Measurements from ENCODE around the gene WASL.

The WASL gene

DNA sequence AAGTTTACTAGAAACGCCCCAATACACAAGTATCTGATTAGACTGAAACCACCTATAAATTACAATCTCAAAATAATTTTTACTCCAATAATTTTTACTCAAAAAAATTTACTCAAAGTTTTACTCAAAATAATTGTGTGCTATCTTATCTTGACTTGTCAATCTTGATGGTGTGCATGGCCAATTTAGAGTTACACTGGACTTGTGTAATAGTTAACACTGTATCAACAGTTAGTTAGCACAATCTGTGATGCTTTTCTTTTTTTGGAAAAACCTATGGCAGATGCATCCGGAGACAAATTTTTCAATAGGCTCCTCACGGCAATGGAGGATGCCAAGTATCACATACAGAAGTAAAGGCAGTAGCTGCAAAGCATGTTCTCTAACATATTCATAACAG lies 68.2 kb downstream of the WASL start:
- Histone ChIP-seq H3K4me2 (ENCODE audit: low read length) (no peak overlapping the region), H3F3A (ENCODE audit: insufficient read depth, low read length) (no peaks in the 10 kb centered on the region), H3K27ac (ENCODE audit: low read depth, low read length, poor library complexity, severe bottlenecking) (no peak overlapping the region), H2AFZ (ENCODE audit: low read length) (no peak overlapping the region), H3K4me1 (ENCODE audit: insufficient read depth, low read length, severe bottlenecking) (no peaks in the 10 kb centered on the region), H3K36me3 (ENCODE audit: insufficient read depth, low read length) (peaks cover 4% of the 10 kb centered on the region; the same call in 1 of the 2 replicates), H3K4me3 (ENCODE audit: low read depth, low read length, poor library complexity, severe bottlenecking) (no peak overlapping the region), H4K20me1 (ENCODE audit: insufficient read depth, low read length) (no peaks in the 10 kb centered on the region), H3K9ac (ENCODE audit: low read length) (no peak overlapping the region), H3K9me2 (ENCODE audit: low read depth, low read length) (no peaks in the 10 kb centered on the region), H3K79me2 (ENCODE audit: insufficient read depth, low read length) (no peaks in the 10 kb centered on the region), H3K9me3 (ENCODE audit: low read length) (no peaks in the 10 kb centered on the region), H3K27me3 (ENCODE audit: insufficient read depth, low read length) (no peaks in the 10 kb centered on the region)
- TF ChIP-seq, protein P1, sequence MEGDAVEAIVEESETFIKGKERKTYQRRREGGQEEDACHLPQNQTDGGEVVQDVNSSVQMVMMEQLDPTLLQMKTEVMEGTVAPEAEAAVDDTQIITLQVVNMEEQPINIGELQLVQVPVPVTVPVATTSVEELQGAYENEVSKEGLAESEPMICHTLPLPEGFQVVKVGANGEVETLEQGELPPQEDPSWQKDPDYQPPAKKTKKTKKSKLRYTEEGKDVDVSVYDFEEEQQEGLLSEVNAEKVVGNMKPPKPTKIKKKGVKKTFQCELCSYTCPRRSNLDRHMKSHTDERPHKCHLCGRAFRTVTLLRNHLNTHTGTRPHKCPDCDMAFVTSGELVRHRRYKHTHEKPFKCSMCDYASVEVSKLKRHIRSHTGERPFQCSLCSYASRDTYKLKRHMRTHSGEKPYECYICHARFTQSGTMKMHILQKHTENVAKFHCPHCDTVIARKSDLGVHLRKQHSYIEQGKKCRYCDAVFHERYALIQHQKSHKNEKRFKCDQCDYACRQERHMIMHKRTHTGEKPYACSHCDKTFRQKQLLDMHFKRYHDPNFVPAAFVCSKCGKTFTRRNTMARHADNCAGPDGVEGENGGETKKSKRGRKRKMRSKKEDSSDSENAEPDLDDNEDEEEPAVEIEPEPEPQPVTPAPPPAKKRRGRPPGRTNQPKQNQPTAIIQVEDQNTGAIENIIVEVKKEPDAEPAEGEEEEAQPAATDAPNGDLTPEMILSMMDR (IDR thresholded peaks at IDR 0.05; ENCODE audit: low read length) = no peak
- TF ChIP-seq EZH2 (IDR thresholded peaks at IDR 0.05; ENCODE audit: borderline replicate concordance, low read length) = no peak

DNA sequence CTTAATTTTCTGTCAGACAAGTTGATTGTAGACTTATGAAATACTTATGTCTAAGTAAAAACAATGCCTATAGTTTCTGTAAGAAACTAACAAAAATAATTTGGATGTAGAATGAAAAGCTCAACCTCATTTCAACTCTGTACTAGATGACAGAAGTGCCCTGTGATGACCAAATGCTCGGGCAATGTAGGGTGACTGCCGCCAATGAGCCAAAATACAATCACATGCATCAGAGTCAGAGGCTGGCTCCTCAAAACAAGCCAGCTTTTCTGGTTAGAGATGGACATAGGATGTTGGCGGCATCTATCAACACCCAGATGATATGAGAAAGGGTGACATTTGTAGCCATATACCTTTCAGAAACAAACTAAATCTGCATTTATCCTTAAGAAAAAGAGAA lies 69.2 kb downstream of the WASL start:
- no peaks in the 10 kb centered on the region for H3K4me1 ChIP-seq (ENCODE audit: insufficient read depth, low read length, severe bottlenecking)
- H3K9me3 ChIP-seq (ENCODE audit: low read length) = no peaks in the 10 kb centered on the region
- no peak for TF ChIP-seq EZH2 (IDR thresholded peaks at IDR 0.05; ENCODE audit: borderline replicate concordance, low read length)
- TF ChIP-seq, protein P1 (IDR thresholded peaks at IDR 0.05; ENCODE audit: low read length) = no peak
- H3K9me2 ChIP-seq (ENCODE audit: low read depth, low read length) = no peaks in the 10 kb centered on the region
- H3K4me3 ChIP-seq (ENCODE audit: low read depth, low read length, poor library complexity, severe bottlenecking) = no peak overlapping the region
- H2AFZ ChIP-seq (ENCODE audit: low read length) = no peak overlapping the region
- H3K27ac ChIP-seq (ENCODE audit: low read depth, low read length, poor library complexity, severe bottlenecking) = no peak overlapping the region
- H3F3A ChIP-seq (ENCODE audit: insufficient read depth, low read length) = no peaks in the 10 kb centered on the region
- H3K36me3 ChIP-seq (ENCODE audit: insufficient read depth, low read length) = peaks cover 4% of the 10 kb centered on the region; the same call in 1 of the 2 replicates
- H3K79me2 ChIP-seq (ENCODE audit: insufficient read depth, low read length) = no peaks in the 10 kb centered on the region
- H4K20me1 ChIP-seq (ENCODE audit: insufficient read depth, low read length) = no peaks in the 10 kb centered on the region
- H3K4me2 ChIP-seq (ENCODE audit: low read length) = no peak overlapping the region
- no peak overlapping the region for H3K9ac ChIP-seq (ENCODE audit: low read length)
- H3K27me3 ChIP-seq (ENCODE audit: insufficient read depth, low read length) = no peaks in the 10 kb centered on the region

DNA sequence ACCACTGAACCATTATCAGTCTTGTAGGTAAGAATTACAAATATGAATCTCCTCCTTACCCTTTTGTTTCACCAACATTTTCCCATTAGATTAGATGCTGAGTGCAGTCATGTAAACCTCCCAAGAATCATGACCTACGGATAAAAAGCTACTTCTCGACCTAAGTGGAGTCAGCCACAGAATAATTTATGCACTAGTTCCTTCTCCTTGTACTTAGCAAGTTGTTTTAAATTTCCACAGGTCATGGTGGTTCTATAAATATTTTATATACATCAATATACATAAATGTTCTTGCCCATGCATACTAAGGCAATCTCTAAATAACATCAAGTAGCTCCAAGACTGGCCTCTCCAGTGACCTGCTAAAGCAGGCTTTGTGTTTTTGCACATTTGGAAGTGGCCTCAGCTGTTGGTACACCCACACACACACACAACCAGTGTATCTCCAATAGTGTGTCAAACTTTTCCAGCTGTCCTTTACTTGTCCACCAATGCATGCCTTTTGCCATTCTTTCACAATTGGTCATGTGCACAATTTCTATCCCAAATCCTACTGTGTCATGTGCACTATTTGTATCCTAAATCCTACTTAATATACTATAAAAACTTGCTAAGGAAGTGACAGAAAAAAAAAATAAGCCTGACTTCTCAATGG lies 71.6 kb downstream of the WASL start:
- H3K79me2 ChIP-seq (ENCODE audit: insufficient read depth, low read length) = no peaks in the 10 kb centered on the region
- no peaks in the 10 kb centered on the region for H3K27me3 ChIP-seq (ENCODE audit: insufficient read depth, low read length)
- H3F3A ChIP-seq (ENCODE audit: insufficient read depth, low read length) = no peaks in the 10 kb centered on the region
- H3K9me2 ChIP-seq (ENCODE audit: low read depth, low read length) = no peaks in the 10 kb centered on the region
- no peak overlapping the region for H3K27ac ChIP-seq (ENCODE audit: low read depth, low read length, poor library complexity, severe bottlenecking)
- H3K4me2 ChIP-seq (ENCODE audit: low read length) = no peak overlapping the region
- peaks cover 3% of the 10 kb centered on the region; the same call in 1 of the 2 replicates for H3K36me3 ChIP-seq (ENCODE audit: insufficient read depth, low read length)
- no peaks in the 10 kb centered on the region for H4K20me1 ChIP-seq (ENCODE audit: insufficient read depth, low read length)
- H2AFZ ChIP-seq (ENCODE audit: low read length) = no peak overlapping the region
- TF ChIP-seq, protein P1 (IDR thresholded peaks at IDR 0.05; ENCODE audit: low read length) = no peak
- TF ChIP-seq EZH2 (IDR thresholded peaks at IDR 0.05; ENCODE audit: borderline replicate concordance, low read length) = no peak
- no peaks in the 10 kb centered on the region for H3K9me3 ChIP-seq (ENCODE audit: low read length)
- no peaks in the 10 kb centered on the region for H3K4me1 ChIP-seq (ENCODE audit: insufficient read depth, low read length, severe bottlenecking)
- no peak overlapping the region for H3K4me3 ChIP-seq (ENCODE audit: low read depth, low read length, poor library complexity, severe bottlenecking)
- no peak overlapping the region for H3K9ac ChIP-seq (ENCODE audit: low read length)
